Frontal cortex (tissue), 4 donors: ENCODE data around the gene ENTR1. TPM values are rescaled to one million over a fixed set of nuclear protein-coding genes. Genes with fewer than 3 reads are reported as not detected.

Source experiments
- DNase-seq, 2 donors: peaks; one replicate each; pipeline ENCODE4 v3.0.0; 2012; ENCODE audit warnings: low spot score in 2 of 2
- FAIRE-seq: peaks from 2 replicates; lab custom pipeline; 2012; peaks lifted over from hg19 to GRCh38; lab: Jason Lieb, UNC
- total RNA-seq: library from RNA; depleted of rRNA; stranded (reverse); fragments of >200 nt; gene quantifications from one replicate; pipeline ENCODE4 v1.2.3, GENCODE V29; 2014
- donor health status: control.
- donor health status: control.
- donor health status: control.

Gene ENTR1
- total RNA-seq, 1 donor from 2014 or later = 20.0 TPM

- no peak for FAIRE-seq
- no peak for DNase-seq
Measured at GRCh38 chr9:136353757-136354488, 56.5 kb downstream of the ENTR1 start.

DNA sequence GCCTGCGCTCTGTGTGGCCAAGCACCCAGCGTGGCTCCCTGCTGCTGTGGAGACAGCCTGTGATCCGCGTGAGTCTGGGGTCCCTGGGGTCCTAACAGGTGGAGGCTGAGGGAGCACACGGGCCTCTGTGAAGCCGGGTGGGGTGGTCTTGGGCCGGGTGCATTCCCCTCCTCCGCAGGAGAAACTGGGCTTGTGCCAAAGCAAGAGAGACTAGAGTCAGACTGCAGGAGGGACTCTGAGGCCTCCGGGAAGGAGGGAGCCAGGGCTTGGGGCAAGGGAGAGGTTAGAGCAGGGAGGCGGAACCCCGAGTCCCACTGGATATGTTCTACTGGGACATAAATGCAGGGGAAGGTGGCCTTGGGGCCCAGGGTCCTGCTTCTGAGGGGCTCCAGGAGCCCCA, 57.3 kb downstream of the ENTR1 start:
- DNase-seq (no peak), FAIRE-seq (no peak)

DNA sequence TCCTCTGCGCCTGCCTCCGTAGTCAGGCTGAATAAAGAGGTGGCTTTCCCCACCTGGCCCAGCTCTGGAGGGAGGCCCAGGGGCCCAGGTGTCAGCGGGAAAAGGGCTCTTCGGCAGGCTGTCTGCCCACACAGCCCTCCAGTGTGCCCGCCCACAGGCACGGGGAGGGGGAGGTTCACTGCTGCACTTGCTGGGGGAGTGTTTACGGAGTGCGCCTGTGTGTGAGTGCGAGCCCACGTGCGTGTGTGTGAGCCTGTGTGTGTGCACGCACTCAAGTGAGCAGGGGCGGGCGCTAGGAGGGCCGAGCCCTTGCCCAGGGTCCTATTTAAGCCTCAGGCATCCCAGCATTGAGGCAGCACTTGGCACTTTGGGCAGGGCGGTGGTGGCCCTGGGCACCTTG, 57.7 kb downstream of the ENTR1 start:
- FAIRE-seq (no peak), DNase-seq (peak in 1 of 2 donors; percentile 67)

Other genes with a start within 250 kb of the ENTR1 start
- not detected for gene LHX3, start 205.5 kb downstream of the ENTR1 start, total RNA-seq
- gene QSOX2, start 164.8 kb downstream of the ENTR1 start, total RNA-seq = 8.2 TPM
- gene CCDC187, start 106.5 kb downstream of the ENTR1 start, total RNA-seq = 0.41 TPM
- 71.7 TPM for gene GPSM1, start 83.1 kb downstream of the ENTR1 start, total RNA-seq
- 9.0 TPM for gene DNLZ, start 46.9 kb downstream of the ENTR1 start, total RNA-seq
- 0.41 TPM for gene CARD9, start 36.9 kb downstream of the ENTR1 start, total RNA-seq
- 5.7 TPM for gene SNAPC4, start 10.4 kb downstream of the ENTR1 start, total RNA-seq
- gene PMPCA, start within 50 bp of the ENTR1 start, total RNA-seq = 26.1 TPM
- 10.2 TPM for gene INPP5E, start 29.2 kb upstream of the ENTR1 start, total RNA-seq
- 9.0 TPM for gene SEC16A, start 72.4 kb upstream of the ENTR1 start, total RNA-seq
- 15.9 TPM for gene NOTCH1, start 135.4 kb upstream of the ENTR1 start, total RNA-seq